IPS-20b (cell line): ENCODE results near the gene EZH2.

Experiments
- H3K27ac ChIP-seq: one replicate; pipeline ENCODE4 v1.5.1; 2013; ENCODE audit warnings: low read length
- H3K27me3 ChIP-seq: 2 replicates; pipeline ENCODE4 v1.6.1; 2013; ENCODE audit warnings: mild to moderate bottlenecking, low read length, inconsistent platforms; ENCODE audit not compliant: insufficient read depth
- H3K36me3 ChIP-seq: 2 replicates; pipeline ENCODE4 v1.6.1; 2013; ENCODE audit warnings: low read depth, mild to moderate bottlenecking, inconsistent platforms, low read length, moderate library complexity; ENCODE audit not compliant: insufficient read depth
- H3K4me1 ChIP-seq: 2 replicates; pipeline ENCODE4 v1.6.1; 2013; ENCODE audit warnings: mild to moderate bottlenecking, control low read depth, inconsistent platforms, low read length, moderate library complexity; ENCODE audit not compliant: insufficient read depth
- H3K4me3 ChIP-seq: 2 replicates; pipeline ENCODE4 v1.5.1; 2013; ENCODE audit warnings: mild to moderate bottlenecking, low read length, inconsistent platforms
- H3K9ac ChIP-seq: 2 replicates; pipeline ENCODE4 v1.6.1; 2013; ENCODE audit warnings: low read depth, mild to moderate bottlenecking, inconsistent platforms, low read length, moderate library complexity
- H3K9me3 ChIP-seq: 2 replicates; pipeline ENCODE4 v1.6.1; 2013; ENCODE audit warnings: mild to moderate bottlenecking, low read depth, low read length, inconsistent platforms; ENCODE audit not compliant: insufficient read depth

The EZH2 gene

DNA sequence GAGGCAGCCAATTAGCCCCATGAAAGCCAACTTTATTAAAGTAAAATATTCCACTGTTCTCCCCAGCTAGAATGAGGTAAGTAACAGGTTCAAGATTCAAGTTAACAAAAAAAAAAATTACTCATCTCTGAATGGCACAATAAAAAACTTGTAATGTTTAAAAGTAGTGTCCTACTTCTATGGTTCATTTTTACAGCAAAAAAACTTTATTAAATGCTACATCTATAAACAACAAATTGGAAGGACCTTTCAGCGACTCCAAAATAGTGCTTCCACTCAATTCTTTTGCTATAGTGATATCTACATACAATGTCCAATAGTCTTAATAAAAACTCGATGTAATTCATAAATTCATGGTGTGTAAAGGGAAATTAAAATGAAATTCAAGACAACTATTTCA, 59.2 kb downstream of the EZH2 start:
- Histone ChIP-seq H3K4me1 (no peaks in the 10 kb centered on the region), H3K4me3 (no peak overlapping the region), H3K9ac (no peak overlapping the region), H3K27me3 (no peaks in the 10 kb centered on the region), H3K27ac (no peak overlapping the region), H3K36me3 (peaks cover 55% of the 10 kb centered on the region), H3K9me3 (no peaks in the 10 kb centered on the region)

DNA sequence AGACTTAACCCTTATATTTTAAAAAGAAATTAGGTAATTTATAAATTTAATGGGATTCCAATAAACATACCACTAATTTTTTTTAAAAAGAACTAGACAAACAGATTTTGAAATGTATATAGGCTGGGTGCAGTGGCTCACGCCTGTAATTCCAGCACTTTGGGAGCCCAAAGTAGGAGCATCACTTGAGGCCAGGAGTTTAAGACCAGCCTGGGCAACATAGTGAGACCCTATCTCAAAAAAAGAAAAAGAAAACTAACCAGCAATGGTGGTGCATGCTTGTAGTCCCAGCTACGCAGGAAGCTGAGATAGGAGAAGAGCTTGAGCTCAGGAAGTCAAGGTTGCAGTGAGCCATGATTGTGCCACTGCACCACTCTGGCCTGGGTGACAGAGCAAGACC, 62.7 kb downstream of the EZH2 start:
- Histone ChIP-seq H3K27ac (no peak overlapping the region), H3K9me3 (no peaks in the 10 kb centered on the region), H3K4me3 (no peak overlapping the region), H3K36me3 (peaks cover 56% of the 10 kb centered on the region), H3K27me3 (no peaks in the 10 kb centered on the region), H3K9ac (no peak overlapping the region), H3K4me1 (no peaks in the 10 kb centered on the region)

DNA sequence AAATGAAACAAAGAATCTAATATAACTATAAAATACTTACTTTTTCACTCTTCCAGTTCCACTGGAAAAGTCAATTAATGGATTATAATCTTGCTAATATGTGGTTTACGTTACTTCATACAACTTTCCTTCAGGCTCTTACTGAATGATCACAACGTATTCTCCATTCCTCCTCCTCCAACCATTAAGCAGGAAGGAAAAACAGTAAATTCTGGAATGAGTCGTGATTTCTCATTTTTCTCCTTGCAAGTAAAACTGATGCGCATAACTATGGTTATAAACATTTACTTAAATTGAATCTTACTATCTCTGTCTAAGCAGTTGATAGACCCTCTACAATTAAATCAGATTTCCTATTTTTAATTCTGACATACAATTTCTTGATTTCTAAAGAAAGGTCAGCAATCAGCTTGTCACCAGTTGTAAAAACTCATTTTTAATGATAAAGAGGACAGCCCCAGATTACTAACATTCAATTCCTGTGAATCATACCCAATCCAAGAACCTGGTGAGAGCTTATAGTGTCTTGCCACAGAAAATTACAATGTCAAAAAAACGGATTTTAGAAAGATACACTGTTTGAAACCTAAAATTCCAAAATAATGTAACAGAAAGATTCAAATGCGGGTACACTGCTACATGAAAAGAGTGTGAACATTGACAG, 64.3 kb downstream of the EZH2 start:
- no peak overlapping the region for H3K9ac ChIP-seq
- peaks cover 58% of the 10 kb centered on the region for H3K36me3 ChIP-seq
- H3K4me1 ChIP-seq, result no peaks in the 10 kb centered on the region
- H3K9me3 ChIP-seq, result no peaks in the 10 kb centered on the region
- no peak overlapping the region for H3K27ac ChIP-seq
- no peaks in the 10 kb centered on the region for H3K27me3 ChIP-seq
- no peak overlapping the region for H3K4me3 ChIP-seq

DNA sequence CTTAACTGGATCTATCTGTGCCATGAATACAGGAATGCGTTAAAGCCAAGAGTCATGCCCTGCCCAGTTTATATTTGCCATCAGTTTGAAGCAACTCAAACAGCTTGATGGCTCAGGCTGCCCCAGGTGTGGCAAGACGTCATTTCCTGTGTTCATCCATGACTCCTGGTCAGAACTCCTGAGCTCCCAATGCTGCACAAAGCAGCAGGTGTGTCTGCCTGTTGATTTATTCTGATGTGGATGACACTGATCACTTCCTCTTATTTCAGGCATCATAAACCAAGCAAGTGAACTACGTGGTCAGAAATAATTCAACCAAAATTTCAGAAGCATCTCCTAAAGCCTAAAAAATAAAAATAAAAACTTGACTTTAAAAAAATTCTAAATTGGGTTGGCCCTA, 68.5 kb downstream of the EZH2 start:
- H3K27ac ChIP-seq, result no peak overlapping the region

DNA sequence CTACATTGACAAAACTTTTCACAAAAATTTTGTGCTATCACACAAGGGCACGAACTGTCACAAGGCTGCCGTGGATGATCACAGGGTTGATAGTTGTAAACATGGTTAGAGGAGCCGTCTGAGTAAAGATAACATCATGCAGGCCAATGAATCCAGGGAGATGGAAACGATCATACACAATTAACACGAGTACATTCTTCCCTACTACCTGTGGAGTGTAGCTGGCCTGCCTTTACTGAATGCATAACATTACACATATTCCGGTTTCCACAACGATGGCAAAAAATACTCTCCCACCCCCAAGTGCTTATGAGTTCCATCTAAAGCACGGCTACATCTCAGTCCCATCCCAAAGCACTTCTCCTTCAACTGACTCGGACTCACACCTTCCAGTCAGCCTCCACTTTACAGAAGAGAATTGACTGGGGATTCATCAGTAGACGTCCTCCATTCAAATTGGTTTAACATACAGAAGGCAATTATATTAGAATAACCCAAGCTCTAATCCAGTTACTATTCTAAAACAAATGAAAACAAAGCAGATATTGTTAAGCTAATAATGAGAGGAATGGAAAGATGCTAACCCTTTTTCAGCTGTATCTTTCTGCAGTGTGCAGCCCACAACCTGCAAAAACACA, 69.0 kb downstream of the EZH2 start:
- peaks cover 100% of the 10 kb centered on the region for H3K36me3 ChIP-seq
- H3K4me3 ChIP-seq, result no peak overlapping the region
- H3K4me1 ChIP-seq, result no peaks in the 10 kb centered on the region
- H3K27me3 ChIP-seq, result no peaks in the 10 kb centered on the region
- no peaks in the 10 kb centered on the region for H3K9me3 ChIP-seq
- no peak overlapping the region; the same call in 1 of the 2 replicates for H3K9ac ChIP-seq
- no peak overlapping the region for H3K27ac ChIP-seq

More for the DNA sequence above, 68.5 kb downstream of the EZH2 start:
- no peaks in the 10 kb centered on the region for H3K9me3 ChIP-seq
- no peak overlapping the region; the same call in 1 of the 2 replicates for H3K9ac ChIP-seq
- H3K27me3 ChIP-seq, result no peaks in the 10 kb centered on the region
- no peaks in the 10 kb centered on the region for H3K4me1 ChIP-seq
- H3K4me3 ChIP-seq, result no peak overlapping the region
- peaks cover 97% of the 10 kb centered on the region for H3K36me3 ChIP-seq

DNA sequence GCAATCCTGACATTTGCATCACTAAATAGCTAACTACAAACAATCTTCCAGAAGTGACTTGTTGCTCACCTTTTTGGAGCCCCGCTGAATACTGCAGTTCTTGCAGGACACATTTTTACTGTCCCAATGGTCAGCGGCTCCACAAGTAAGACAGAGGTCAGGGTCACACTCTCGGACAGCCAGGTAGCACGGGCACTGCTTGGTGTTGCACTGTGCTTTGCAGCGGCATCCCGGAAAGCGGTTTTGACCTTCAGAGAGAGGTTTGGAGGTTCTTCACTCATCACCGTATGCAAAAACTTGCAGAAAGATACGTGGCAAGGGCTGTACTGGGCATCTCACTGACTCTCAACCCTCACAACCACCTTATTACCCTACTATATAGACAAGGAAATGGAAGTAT, 70.2 kb downstream of the EZH2 start:
- Histone ChIP-seq H3K9me3 (no peaks in the 10 kb centered on the region), H3K4me3 (no peak overlapping the region), H3K36me3 (peaks cover 100% of the 10 kb centered on the region), H3K27ac (no peak overlapping the region), H3K27me3 (no peaks in the 10 kb centered on the region), H3K9ac (no peak overlapping the region), H3K4me1 (no peaks in the 10 kb centered on the region)

DNA sequence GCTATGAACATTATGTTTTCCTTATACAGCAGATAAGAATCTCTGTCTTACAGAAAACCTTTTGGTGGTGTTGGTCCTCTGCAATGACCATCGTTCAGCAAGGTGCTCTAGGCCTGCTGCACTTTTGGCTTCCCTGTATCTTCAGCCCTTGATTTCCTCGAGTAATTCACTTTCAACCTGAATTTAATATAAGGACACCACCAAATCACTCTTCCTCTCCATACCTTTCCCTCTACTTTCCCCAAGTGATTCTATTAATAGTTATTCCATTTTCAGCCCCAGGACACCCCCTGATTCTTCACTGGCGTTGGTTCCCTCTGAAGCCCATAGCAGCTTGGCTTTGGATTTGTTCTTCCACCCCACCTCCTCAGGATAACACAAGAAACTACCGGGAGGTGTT, 72.2 kb downstream of the EZH2 start:
- Histone ChIP-seq H3K27me3 (no peaks in the 10 kb centered on the region), H3K4me1 (no peaks in the 10 kb centered on the region), H3K36me3 (peaks cover 100% of the 10 kb centered on the region), H3K4me3 (no peak overlapping the region), H3K9me3 (no peaks in the 10 kb centered on the region), H3K27ac (no peak overlapping the region), H3K9ac (no peak overlapping the region)

DNA sequence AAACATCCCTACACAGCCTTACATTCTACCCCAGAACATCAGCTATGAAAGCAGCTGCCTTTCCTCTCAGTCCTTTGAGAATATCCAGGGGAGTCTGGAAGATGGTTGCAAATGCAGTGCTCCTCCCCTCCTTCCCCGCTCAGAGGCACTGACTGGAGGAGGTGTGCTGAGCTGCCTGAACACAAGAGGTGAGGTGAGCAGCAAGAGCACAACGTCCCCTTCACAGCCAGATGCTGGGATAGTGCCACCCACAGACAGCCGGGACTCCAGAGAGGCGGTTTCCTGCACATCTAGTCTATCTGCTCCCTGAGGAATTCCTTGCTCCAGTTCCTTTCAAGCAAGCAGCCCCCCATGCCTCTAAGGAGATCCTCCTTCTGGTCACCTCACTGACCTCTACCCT, 74.2 kb downstream of the EZH2 start:
- no peak overlapping the region for H3K27ac ChIP-seq
- no peaks in the 10 kb centered on the region for H3K27me3 ChIP-seq
- no peaks in the 10 kb centered on the region for H3K9me3 ChIP-seq
- no peaks in the 10 kb centered on the region for H3K4me1 ChIP-seq
- H3K9ac ChIP-seq, result no peak overlapping the region
- no peak overlapping the region for H3K4me3 ChIP-seq
- H3K36me3 ChIP-seq, result peaks cover 93% of the 10 kb centered on the region

DNA sequence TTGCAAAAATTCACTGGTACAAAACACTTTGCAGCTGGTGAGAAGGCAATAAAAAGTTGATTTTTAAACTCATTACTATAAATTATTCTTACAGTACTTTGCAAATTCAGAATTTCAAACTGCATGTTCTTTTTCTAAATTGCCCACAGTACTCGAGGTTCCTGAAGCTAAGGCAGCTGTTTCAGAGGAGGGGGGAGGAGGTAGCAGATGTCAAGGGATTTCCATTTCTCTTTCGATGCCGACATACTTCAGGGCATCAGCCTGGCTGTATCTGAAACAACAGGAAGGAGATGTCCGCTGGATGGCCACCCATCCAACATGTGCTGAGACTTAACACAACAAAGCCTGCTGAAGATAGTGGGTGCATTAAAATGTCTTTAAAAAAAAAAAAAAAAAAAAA, 76.7 kb downstream of the EZH2 start:
- no peaks in the 10 kb centered on the region for H3K9me3 ChIP-seq
- H3K9ac ChIP-seq, result no peak overlapping the region
- no peak overlapping the region for H3K27ac ChIP-seq
- no peaks in the 10 kb centered on the region for H3K27me3 ChIP-seq
- no peak overlapping the region for H3K4me3 ChIP-seq
- H3K36me3 ChIP-seq, result peaks cover 69% of the 10 kb centered on the region
- H3K4me1 ChIP-seq, result no peaks in the 10 kb centered on the region

DNA sequence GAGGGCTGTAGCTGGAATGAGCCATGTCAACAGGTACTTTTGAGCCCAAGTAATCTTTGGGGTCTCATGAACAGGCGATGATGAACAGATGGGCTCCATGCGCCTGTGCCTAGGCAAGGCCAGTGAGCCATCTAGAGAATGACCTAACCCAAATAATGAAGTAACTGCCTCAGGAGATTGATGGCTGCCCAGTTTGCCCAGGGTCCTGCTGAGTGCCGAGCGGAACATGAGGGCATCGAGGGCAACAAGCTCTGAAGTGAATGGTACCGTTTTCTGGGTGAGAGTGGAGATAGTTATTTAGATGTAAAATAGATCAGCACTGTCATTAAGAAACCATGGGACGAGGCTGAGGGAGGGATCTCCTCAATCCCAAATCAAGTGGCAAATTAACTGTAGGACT, 77.9 kb downstream of the EZH2 start:
- Histone ChIP-seq H3K36me3 (peaks cover 69% of the 10 kb centered on the region), H3K9ac (no peak overlapping the region)

DNA sequence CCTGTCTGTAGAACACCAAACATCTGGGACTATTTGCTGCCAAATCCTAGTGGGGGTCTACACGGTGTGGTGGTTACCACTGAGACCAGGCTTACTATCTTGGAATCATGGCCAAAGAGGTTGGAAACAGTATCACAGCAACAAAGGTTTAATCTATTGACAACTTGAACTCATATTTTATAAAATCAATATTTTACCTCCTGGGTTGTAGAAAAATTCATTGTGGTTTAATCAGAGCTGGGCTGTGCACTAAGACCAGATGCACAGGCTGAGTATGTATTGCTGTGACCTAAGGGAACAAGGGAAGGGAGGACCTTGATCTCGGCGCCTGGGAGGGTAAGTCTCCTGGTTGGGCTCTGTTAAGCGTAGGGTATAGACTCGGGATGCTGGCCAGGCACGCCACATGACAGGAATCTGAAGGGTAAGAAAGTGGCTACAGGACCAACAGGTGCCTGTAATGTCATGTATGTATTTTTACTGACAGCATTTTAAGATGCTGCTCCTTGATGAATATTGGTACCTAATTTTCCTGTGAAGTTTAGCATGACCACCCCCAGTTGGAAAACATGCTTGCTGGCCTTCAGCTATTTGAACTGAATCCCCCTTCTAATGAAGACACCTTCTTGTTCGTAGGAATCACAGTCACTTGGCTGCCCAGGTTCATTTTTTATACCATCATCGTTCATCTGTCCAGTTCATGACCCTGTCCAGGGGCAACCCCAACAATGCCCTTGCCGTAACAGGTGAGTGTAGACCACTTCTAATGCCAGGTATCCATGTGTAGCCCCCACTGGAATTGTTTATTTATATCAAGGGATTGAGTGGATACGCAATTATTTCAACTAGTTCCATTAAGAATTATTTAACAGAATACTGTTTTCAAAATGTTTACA, 79.5 kb downstream of the EZH2 start:
- Histone ChIP-seq H3K4me3 (no peak overlapping the region), H3K27ac (no peak overlapping the region), H3K9ac (no peak overlapping the region), H3K9me3 (no peaks in the 10 kb centered on the region), H3K27me3 (no peaks in the 10 kb centered on the region), H3K36me3 (peaks cover 69% of the 10 kb centered on the region), H3K4me1 (peaks cover 10% of the 10 kb centered on the region)

More for the DNA sequence above, 77.9 kb downstream of the EZH2 start:
- Histone ChIP-seq H3K9me3 (no peaks in the 10 kb centered on the region), H3K27ac (no peak overlapping the region), H3K4me3 (no peak overlapping the region), H3K27me3 (no peaks in the 10 kb centered on the region), H3K4me1 (no peaks in the 10 kb centered on the region)
